ENCODE measurements around the gene TCF12.

TCF12 gene

GRCh38 chr15:57064033-57064432, 145.6 kb downstream of the TCF12 start:
- DNase-seq (ENCODE audit: extremely low read depth, low read depth): no peak
- TF ChIP-seq, protein P1, sequence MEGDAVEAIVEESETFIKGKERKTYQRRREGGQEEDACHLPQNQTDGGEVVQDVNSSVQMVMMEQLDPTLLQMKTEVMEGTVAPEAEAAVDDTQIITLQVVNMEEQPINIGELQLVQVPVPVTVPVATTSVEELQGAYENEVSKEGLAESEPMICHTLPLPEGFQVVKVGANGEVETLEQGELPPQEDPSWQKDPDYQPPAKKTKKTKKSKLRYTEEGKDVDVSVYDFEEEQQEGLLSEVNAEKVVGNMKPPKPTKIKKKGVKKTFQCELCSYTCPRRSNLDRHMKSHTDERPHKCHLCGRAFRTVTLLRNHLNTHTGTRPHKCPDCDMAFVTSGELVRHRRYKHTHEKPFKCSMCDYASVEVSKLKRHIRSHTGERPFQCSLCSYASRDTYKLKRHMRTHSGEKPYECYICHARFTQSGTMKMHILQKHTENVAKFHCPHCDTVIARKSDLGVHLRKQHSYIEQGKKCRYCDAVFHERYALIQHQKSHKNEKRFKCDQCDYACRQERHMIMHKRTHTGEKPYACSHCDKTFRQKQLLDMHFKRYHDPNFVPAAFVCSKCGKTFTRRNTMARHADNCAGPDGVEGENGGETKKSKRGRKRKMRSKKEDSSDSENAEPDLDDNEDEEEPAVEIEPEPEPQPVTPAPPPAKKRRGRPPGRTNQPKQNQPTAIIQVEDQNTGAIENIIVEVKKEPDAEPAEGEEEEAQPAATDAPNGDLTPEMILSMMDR (IDR thresholded peaks at IDR 0.05; ENCODE audit: low read depth, low read length, missing control alignments): no peak
- H3K4me3 ChIP-seq (replicated peaks; ENCODE audit: low read depth, low read length): no peak overlapping the region

DNA sequence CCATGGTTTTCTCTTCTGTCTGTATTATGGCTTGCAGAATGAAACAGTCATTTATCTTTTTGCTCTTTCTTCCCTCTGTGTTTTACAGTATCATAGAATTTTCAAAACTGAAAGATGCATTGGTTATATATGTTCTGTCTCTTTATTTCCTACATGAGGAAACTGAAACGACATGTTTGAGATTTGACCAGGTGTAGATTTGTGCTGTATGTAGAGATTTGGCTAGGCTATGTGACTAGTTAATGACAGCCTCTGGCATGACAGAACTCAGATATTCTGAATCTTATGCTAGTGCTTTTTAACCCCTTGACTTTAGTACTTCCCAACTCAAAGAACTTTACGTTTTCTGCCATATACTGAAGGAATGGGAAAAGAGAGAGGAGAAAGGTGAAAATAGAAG, 151.0 kb downstream of the TCF12 start:
- no peak overlapping the region for H3K4me3 ChIP-seq (replicated peaks; ENCODE audit: low read depth, low read length)
- no peak for DNase-seq (ENCODE audit: extremely low read depth, low read depth)
- TF ChIP-seq, protein P1 (IDR thresholded peaks at IDR 0.05; ENCODE audit: low read depth, low read length, missing control alignments): no peak

DNA sequence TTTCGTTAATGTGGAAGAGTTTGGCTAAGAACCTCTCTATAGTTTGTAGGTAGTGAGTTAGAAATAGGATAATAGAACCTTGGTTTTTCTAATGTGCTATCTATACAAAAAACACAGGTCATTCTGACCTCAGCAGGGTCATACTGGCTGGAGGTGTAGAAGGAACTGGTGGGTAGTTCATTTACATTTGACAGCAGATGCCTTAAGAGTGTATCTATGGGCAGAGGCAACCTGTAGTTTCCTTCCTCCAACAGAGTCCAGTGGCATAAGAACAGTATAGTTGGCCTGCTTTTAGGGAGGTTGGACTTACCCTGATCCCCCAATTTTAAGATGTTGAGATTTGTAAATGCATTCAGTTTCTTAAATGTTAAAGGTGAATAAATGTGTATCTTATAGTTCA, 152.2 kb downstream of the TCF12 start:
- TF ChIP-seq, protein P1 (IDR thresholded peaks at IDR 0.05; ENCODE audit: low read depth, low read length, missing control alignments): no peak
- no peak for DNase-seq (ENCODE audit: extremely low read depth, low read depth)
- H3K4me3 ChIP-seq (replicated peaks; ENCODE audit: low read depth, low read length): no peak overlapping the region

GRCh38 chr15:57079446-57079845, 161.0 kb downstream of the TCF12 start:
- no peak overlapping the region for H3K4me3 ChIP-seq (replicated peaks; ENCODE audit: low read depth, low read length)
- TF ChIP-seq, protein P1 (IDR thresholded peaks at IDR 0.05; ENCODE audit: low read depth, low read length, missing control alignments): no peak
- no peak for DNase-seq (ENCODE audit: extremely low read depth, low read depth)

DNA sequence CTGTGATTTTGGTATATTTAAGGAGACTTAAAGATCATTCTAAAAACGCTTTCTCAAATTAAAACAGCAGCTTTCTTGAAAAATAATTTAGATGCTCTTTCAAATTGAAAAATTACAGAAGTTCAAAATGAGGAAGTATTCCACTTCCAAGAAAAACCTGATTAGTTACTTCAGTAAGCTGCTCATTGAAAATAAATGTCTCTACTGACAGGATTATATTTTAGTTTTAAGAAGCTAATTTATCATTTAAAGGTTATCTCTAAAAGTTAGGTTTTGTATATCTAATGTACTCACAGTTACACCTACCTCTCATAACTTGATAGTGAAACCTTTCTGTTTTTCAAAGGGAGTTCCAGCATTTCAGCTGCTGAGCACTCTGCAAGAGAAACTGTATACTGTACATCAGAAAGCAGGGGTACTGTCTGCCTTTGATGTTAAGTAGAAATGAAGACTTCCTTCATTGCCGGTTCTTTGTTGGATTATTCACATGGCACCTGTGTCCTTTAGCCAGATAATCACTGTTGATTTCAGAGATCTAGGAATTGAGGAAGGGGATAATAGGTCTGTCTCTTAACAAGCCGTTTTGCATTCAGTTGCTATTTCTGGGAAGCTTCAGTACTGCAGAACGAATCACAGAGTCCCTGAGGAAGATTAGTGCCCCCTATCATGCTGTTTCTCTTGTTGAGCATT, 161.6 kb downstream of the TCF12 start:
- no peak overlapping the region for H3K4me3 ChIP-seq (replicated peaks; ENCODE audit: low read depth, low read length)
- TF ChIP-seq, protein P1 (IDR thresholded peaks at IDR 0.05; ENCODE audit: low read depth, low read length, missing control alignments): no peak
- no peak for DNase-seq (ENCODE audit: extremely low read depth, low read depth)

- H3K4me3 ChIP-seq (replicated peaks; ENCODE audit: low read depth, low read length): no peak overlapping the region
- DNase-seq (ENCODE audit: extremely low read depth, low read depth): no peak
- TF ChIP-seq, protein P1 (IDR thresholded peaks at IDR 0.05; ENCODE audit: low read depth, low read length, missing control alignments): no peak
These were observed 163.7 kb downstream of the TCF12 start for GRCh38 chr15:57082054-57082728.

Data from HFF-Myc (cell line).